Breast epithelium (tissue), 4 donors: Measurements from ENCODE around the gene PLCG2. TPM values are rescaled to one million over a fixed set of nuclear protein-coding genes. Genes with fewer than 3 reads are reported as not detected.

ENCODE experiments used
- DNase-seq, 2 donors: peaks; one replicate each; pipeline ENCODE4 v3.0.0-alpha.2; 2019; ENCODE audit warnings: low spot score in 2 of 2
- H3K27ac ChIP-seq, 2 donors: fragments of 200-600 bp; sonication (generic) in 1 of 2; one replicate each; pipeline ENCODE4 v1.5.1; 2016 to 2019; ENCODE audit warnings: mild to moderate bottlenecking in 1 of 2
- H3K27me3 ChIP-seq, 2 donors: fragments of 200-600 bp; sonication (generic) in 1 of 2; one replicate each; pipeline versions ENCODE4 v1.5.1 to v1.6.0; 2017 to 2019; ENCODE audit warnings: control low read depth in 1 of 2, mild to moderate bottlenecking in 1 of 2
- H3K36me3 ChIP-seq: fragments of 200-600 bp; one replicate; pipeline ENCODE4 v1.5.1; 2019
- H3K4me1 ChIP-seq, 2 donors: fragments of 200-600 bp; sonication (generic); one replicate each; pipeline ENCODE4 v1.5.1; 2016 to 2019; ENCODE audit warnings: control low read depth in 1 of 2
- H3K4me3 ChIP-seq, 3 donors: fragments of 200-600 bp; sonication (generic); 1 replicate in 2 of 3; 2 replicates in 1 of 3; pipeline ENCODE4 v1.5.1; 2016 to 2019; ENCODE audit warnings: mild to moderate bottlenecking in 3 of 3, moderate library complexity in 2 of 3
- H3K9me3 ChIP-seq, 2 donors: fragments of 200-600 bp; sonication (generic) in 1 of 2; one replicate each; pipeline ENCODE4 v1.5.1; 2016 to 2019; ENCODE audit warnings: control low read depth in 1 of 2
- CTCF ChIP-seq, 3 donors: fragments of 450-650 bp; IDR thresholded peaks; one replicate each; pipeline ENCODE4 v1.5.1; 2016 to 2017; ENCODE audit warnings: antibody characterized with exemption in 3 of 3, mild to moderate bottlenecking in 3 of 3, moderate library complexity in 3 of 3
- POLR2A ChIP-seq: fragments of 450-650 bp; IDR thresholded peaks from one replicate; pipeline ENCODE4 v1.6.1; 2016; ENCODE audit warnings: antibody characterized with exemption, mild to moderate bottlenecking, moderate library complexity
- POLR2AphosphoS5 ChIP-seq, 3 donors: sonication (generic); formaldehyde crosslinking; IDR thresholded peaks; one replicate each; pipeline ENCODE4 v1.6.1; 2017; ENCODE audit warnings: antibody characterized with exemption in 3 of 3
- intact Hi-C: fragments of 100-400 bp; cut with DNase I; formaldehyde crosslinking; loops from one replicate; pipeline ENCODE4 v1.15.1; 2023; ENCODE audit warnings: low total_unique reads
- total RNA-seq, 3 donors: library from RNA; depleted of rRNA; stranded (reverse); fragments of >200 nt; gene quantifications; one replicate each; pipeline ENCODE4 v1.1.0, GENCODE V29; 2016

PLCG2 gene
- total RNA-seq, 3 donors from 2014 or later: 14.6 to 24.6 (median 24.3) TPM

DNA sequence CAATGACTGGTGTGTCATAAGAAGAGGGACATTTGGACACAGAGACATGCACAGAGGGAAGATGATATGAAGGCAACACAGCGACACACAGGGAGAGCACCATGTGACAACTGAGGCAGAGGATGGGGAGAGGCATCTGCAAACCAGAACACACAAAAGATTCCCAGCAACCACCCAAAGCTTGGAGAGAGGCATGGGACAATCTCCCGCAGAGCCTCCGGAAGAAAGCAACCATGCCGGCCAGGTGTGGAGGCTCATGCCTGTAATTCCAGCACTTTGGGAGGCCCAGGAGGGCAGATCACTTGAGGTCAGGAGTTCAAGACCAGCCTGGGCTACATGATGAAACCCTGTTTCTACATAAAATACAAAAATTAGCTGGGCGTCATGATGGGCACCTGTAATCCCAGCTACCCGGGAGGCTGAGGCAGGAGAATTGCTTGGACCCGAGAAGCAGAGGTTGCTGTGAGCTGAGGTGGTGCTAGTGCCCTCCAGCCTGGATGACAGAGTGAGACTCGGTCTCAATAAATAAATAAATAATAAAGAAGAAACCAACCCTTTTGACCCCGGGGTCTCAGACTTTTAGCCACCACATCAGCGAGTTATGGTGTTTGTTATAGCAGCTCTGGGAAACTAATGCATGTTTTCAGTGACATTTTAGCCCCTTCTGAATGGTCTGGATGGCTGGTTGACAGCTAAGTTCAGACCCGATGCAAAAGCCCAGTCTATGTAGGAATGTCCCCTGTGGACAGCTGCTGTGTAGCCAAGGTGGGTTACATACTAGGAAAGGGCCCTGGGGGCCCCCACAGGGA, 13.8 kb upstream of the PLCG2 start:
- Histone ChIP-seq H3K27ac (no peak overlapping the region), H3K4me3 (no peak overlapping the region), H3K4me1 (no peaks in the 10 kb centered on the region), H3K9me3 (no peaks in the 10 kb centered on the region), H3K27me3 (no peaks in the 10 kb centered on the region), H3K36me3 (no peaks in the 10 kb centered on the region)
- intact Hi-C loops: no loop called here
- TF ChIP-seq POLR2A: no peak
- no peak for TF ChIP-seq CTCF (IDR thresholded peaks at IDR 0.05)
- no peak for TF ChIP-seq POLR2AphosphoS5 (IDR thresholded peaks at IDR 0.05)
- DNase-seq: no peak

DNA sequence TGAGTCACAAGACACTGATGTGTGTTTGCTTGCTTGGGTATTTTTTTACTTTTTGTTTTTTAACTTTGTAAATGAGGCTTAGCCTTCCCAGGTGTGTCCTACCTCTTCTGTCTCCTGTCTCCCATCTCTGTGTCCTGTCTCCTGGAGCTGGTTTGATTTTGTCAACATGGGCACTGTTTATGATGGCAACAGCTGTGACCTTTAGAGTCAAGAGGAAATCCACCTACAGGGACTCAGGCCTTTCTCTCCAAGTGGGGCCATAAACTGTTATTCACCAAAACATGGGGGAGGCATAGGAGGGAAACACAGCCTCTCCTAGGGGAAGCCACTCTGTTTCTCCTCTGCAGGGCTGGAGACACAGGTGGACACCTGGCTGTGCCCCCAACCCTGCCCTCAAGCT, 13.1 kb upstream of the PLCG2 start:
- intact Hi-C loops: no loop called here
- Histone ChIP-seq H3K27me3 (no peaks in the 10 kb centered on the region), H3K9me3 (no peaks in the 10 kb centered on the region), H3K4me3 (no peak overlapping the region), H3K4me1 (no peaks in the 10 kb centered on the region), H3K36me3 (no peaks in the 10 kb centered on the region), H3K27ac (no peak overlapping the region)
- DNase-seq: no peak
- TF ChIP-seq POLR2A: no peak

GRCh38 chr16:81767987-81768592, 11.0 kb upstream of the PLCG2 start:
- DNase-seq: no peak
- H3K4me1 ChIP-seq: no peaks in the 10 kb centered on the region
- no peaks in the 10 kb centered on the region for H3K27me3 ChIP-seq
- no peaks in the 10 kb centered on the region for H3K36me3 ChIP-seq
- TF ChIP-seq POLR2AphosphoS5 (IDR thresholded peaks at IDR 0.05) (no peak), CTCF (IDR thresholded peaks at IDR 0.05) (no peak), POLR2A (no peak)
- intact Hi-C loops: loop anchor here (1.0 kb wide), 1 partner anchor 21 kb away; no protein-coding TSS in a partner anchor
- H3K27ac ChIP-seq: no peak overlapping the region
- H3K4me3 ChIP-seq: no peak overlapping the region
- no peaks in the 10 kb centered on the region for H3K9me3 ChIP-seq

DNA sequence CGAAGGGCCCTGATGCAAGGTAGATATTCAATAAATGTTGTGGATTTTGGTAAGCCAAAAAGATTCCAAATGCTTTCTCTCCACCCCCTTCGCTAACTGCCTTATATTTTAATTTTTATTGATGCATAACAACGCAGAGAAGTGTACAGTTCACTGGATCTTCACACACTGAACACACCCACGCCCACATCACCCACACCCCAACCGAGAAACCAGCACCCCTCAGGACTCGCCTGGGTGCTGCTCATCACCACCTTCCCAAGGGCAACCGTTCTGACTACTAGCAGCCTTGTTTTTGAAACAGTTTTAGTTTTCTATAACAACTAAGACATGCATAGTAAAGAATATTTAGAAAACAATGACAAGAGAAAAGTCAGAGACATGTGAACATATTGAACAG, 9.1 kb upstream of the PLCG2 start:
- no peak for TF ChIP-seq POLR2AphosphoS5 (IDR thresholded peaks at IDR 0.05)
- no peak for TF ChIP-seq CTCF (IDR thresholded peaks at IDR 0.05)
- TF ChIP-seq POLR2A: no peak
- no peaks in the 10 kb centered on the region for H3K36me3 ChIP-seq
- intact Hi-C loops: no loop called here
- H3K4me1 ChIP-seq: no peaks in the 10 kb centered on the region
- H3K4me3 ChIP-seq: no peak overlapping the region
- H3K27ac ChIP-seq: no peak overlapping the region
- no peaks in the 10 kb centered on the region for H3K27me3 ChIP-seq
- no peak for DNase-seq
- no peaks in the 10 kb centered on the region for H3K9me3 ChIP-seq

GRCh38 chr16:81774348-81774747, 4.7 kb upstream of the PLCG2 start:
- H3K36me3 ChIP-seq: no peaks in the 10 kb centered on the region
- no peak overlapping the region for H3K4me3 ChIP-seq
- H3K27ac ChIP-seq: peak overlapping the region in 1 of 2 donors; percentile 9
- no peaks in the 10 kb centered on the region for H3K27me3 ChIP-seq
- H3K4me1 ChIP-seq: no peaks in the 10 kb centered on the region
- no peaks in the 10 kb centered on the region for H3K9me3 ChIP-seq
- no peak for DNase-seq
- intact Hi-C loops: no loop called here
- TF ChIP-seq POLR2AphosphoS5 (IDR thresholded peaks at IDR 0.05) (no peak), POLR2A (no peak), CTCF (IDR thresholded peaks at IDR 0.05) (no peak)
